ENCODE results near the gene HNRNPH2. TPM values are rescaled to one million over a fixed set of nuclear protein-coding genes. Genes with fewer than 3 reads are reported as not detected.

The HNRNPH2 gene
- total and polyA plus RNA-seq, 9 of the 15 experiments (the other 6 are each of a cell fraction or from before 2014, with no cell fraction given): 40.0 to 130 (median 60.3) TPM

DNA sequence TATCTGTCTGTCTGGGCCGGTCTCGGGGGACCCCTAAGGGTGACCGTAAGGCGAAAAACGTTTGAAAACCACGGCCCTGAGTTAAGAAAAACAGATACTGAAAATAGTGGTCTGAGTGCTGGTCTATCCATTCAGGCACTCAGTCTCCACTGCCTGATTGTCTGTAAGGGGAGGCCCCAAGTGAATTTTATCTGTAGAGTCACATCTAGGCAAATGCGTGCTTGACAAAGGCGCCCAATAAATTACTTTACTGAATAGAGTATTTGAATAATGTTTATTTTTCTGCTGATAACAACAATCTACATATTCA is 465 bp downstream of the HNRNPH2 start (continued):
- TF ChIP-seq NCOA6 (IDR thresholded peaks at IDR 0.05) (no peak), NFRKB (IDR thresholded peaks at IDR 0.05; ENCODE audit: low read depth) (0 out of 2 replicates have a peak, but pooled peaks have one; percentile 63), ZFX (CRISPR knock-in tag; IDR thresholded peaks at IDR 0.05) (peak; percentile 51; the same call in 1 of the 2 replicates), MAZ (CRISPR knock-in tag; conservative IDR thresholded peaks at IDR 0.05 in 1 of 2, IDR thresholded peaks at IDR 0.05 in 1 of 2) (0 out of 4 replicates have a peak, but pooled peaks of 1 of the 2 experiments have one; percentile 15), GTF2E2 (tag; IDR thresholded peaks at IDR 0.05) (peak; percentile 78; the same call in 1 of the 2 replicates), CHCHD3 (CRISPR knock-in tag; IDR thresholded peaks at IDR 0.05) (no peak)
- TF ChIP-seq, protein P1, sequence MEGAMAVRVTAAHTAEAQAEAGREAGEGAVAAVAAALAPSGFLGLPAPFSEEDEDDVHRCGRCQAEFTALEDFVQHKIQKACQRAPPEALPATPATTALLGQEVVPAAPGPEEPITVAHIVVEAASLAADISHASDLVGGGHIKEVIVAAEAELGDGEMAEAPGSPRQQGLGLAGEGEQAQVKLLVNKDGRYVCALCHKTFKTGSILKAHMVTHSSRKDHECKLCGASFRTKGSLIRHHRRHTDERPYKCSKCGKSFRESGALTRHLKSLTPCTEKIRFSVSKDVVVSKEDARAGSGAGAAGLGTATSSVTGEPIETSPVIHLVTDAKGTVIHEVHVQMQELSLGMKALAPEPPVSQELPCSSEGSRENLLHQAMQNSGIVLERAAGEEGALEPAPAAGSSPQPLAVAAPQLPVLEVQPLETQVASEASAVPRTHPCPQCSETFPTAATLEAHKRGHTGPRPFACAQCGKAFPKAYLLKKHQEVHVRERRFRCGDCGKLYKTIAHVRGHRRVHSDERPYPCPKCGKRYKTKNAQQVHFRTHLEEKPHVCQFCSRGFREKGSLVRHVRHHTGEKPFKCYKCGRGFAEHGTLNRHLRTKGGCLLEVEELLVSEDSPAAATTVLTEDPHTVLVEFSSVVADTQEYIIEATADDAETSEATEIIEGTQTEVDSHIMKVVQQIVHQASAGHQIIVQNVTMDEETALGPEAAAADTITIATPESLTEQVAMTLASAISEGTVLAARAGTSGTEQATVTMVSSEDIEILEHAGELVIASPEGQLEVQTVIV (CRISPR knock-in tag; IDR thresholded peaks at IDR 0.05; ENCODE audit: borderline replicate concordance): no peak
- TF ChIP-seq, protein P2, sequence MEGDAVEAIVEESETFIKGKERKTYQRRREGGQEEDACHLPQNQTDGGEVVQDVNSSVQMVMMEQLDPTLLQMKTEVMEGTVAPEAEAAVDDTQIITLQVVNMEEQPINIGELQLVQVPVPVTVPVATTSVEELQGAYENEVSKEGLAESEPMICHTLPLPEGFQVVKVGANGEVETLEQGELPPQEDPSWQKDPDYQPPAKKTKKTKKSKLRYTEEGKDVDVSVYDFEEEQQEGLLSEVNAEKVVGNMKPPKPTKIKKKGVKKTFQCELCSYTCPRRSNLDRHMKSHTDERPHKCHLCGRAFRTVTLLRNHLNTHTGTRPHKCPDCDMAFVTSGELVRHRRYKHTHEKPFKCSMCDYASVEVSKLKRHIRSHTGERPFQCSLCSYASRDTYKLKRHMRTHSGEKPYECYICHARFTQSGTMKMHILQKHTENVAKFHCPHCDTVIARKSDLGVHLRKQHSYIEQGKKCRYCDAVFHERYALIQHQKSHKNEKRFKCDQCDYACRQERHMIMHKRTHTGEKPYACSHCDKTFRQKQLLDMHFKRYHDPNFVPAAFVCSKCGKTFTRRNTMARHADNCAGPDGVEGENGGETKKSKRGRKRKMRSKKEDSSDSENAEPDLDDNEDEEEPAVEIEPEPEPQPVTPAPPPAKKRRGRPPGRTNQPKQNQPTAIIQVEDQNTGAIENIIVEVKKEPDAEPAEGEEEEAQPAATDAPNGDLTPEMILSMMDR (IDR thresholded peaks at IDR 0.05 in 2 of 3, conservative IDR thresholded peaks at IDR 0.05 in 1 of 3; ENCODE audit: insufficient read depth in 2 of 3, low read depth in 1 of 3, low read length in 3 of 3): 0 out of 6 replicates have a peak, but pooled peaks of 1 of the 3 experiments have one; percentile 17

All from K562 (cell line).